Left lobe of liver (tissue), 2 donors: Measurements from ENCODE around the gene COL5A3. TPM values are rescaled to one million over a fixed set of nuclear protein-coding genes. Genes with fewer than 3 reads are reported as not detected.
"Not testable (repeated sequence)": the region's sequence is repeated elsewhere in the genome, so short reads cannot be mapped to it uniquely, and the experiment has no call there.

Experiments used
- ATAC-seq: fragments of 200-7000 bp; cut with Tn5 transposase; one replicate; pipeline ENCODE4 v1.9.1; 2020; ENCODE audit warnings: mild to moderate bottlenecking, moderate library complexity
- DNase-seq: peaks from one replicate; pipeline ENCODE4 v3.0.0-alpha.2; 2020; ENCODE audit warnings: low spot score
- total RNA-seq: library from RNA; stranded (reverse); gene quantifications from one replicate; pipeline ENCODE4 v1.2.1, GENCODE V29; 2021
- donor health status: DM: no; HTN: no; CAD: no; lungs with moderate emphysema.
- donor health status: DM: no; HTN: yes; CAD: no.

Gene COL5A3
- 24.3 TPM for total RNA-seq

DNA sequence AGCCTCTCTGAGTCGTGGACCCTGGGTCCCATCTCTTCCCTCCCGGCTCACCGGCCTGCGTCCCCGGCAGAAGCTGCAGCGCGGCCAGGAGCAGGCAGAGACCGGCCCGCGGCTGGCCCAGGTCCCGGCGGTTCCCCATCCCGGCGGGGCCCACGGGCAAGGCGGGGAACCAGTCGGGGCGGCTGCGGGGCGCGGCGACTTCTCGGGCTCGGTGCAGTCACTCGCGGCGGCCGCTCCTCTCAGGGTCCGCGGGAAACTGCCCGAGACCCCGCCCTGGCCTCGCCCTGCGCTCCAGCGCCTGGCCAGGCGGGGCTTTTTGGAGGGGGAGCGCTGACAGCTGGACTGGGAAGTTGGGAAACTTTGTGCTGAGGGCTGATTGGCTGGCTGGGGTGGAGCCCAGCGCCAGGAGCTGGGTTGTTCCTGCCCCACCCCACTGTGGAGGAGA, at the start of gene COL5A3:
Gene COL5A3 (minus strand): TSS at position 258 of the 445 bp plus-strand sequence. CDS start 119 bp downstream, at position 139.
- ATAC-seq (peak; percentile 82), DNase-seq (peak; percentile 59)

DNA sequence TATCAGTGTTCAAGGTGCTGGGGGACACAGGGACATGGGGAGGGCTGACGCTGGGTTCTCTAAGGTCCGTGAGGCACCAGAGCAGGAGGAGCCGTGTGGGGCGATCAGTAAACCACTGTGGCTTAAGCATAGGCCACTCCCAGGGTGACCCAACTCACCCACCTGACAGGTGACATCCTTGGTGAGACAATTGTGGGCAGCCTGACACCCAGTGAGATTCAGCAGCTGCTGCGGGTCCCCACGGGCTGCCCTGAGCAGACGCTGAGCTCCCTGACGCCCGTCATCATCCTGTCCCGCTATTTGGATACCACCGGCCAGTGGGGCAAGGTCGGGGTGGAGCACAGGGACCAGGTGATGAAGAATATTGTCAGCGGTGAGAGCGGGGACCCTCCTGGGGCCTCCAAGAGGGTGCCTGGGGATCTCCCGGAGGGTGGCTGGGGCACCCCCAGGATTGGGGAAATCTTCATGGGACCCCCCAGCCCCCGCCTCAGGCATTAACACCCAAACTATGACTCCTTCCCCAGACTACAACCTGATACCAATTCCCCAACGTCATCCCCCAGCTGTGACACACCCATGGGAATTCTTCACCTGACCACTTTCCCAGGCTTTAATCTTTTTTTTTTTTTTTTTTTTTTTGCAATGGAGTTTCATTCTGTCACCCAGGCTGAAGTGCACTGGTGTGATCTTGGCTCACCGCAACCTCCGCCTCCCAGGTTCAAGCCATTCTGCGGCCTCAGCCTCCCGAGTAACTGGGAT, 42.5 kb upstream of the COL5A3 start:
- peak; percentile 30 for ATAC-seq
- no peak for DNase-seq

GRCh38 chr19:10049626-10050025, 39.3 kb upstream of the COL5A3 start:
- ATAC-seq (no peak), DNase-seq (no peak)

DNA sequence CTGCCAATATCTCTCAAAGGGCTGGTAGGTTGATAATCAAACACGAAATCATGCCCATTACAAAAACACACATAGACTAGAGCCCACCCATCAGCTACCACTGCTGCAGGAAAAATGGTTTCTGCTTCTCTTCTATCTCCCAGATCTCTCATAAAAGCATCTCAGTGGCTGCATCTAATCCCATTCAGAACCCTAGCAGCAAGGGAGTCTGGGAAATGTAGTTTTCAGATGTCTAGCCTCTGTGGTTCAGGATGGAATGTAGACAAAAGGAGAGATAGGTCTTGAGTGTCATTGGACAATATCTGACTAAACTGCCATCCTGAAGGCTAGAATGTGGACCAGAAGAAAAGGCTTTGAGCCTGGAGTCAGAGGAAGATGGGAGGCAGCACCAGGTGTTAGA, 35.1 kb upstream of the COL5A3 start:
- DNase-seq, result no peak
- ATAC-seq, result no peak

DNA sequence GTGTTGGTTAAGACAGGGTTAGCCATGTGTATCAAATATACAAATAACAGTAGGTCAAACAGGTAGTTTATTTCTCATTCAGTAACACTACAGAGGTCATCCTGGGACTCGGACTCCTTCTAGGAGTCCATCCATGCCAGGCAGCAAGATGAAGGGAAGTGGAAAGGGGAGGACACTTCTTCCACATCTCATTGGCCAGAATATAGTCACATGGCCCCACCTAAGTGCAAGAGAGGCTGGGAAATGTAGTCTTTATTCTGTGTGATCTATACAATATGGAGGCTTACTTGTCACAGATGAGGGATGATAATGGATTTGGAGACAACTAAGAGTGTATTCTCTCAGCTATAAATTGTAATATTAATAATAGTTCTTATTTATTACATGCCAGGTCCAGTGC, 34.1 kb upstream of the COL5A3 start:
- peak; percentile 10 for ATAC-seq
- no peak for DNase-seq

- no peak for ATAC-seq
- DNase-seq, result no peak
Observed at GRCh38 chr19:10043286-10043927, 33.1 kb upstream of the COL5A3 start.

GRCh38 chr19:10037809-10038208, 27.5 kb upstream of the COL5A3 start:
- peak; percentile 54 for DNase-seq
- ATAC-seq, result no peak

DNA sequence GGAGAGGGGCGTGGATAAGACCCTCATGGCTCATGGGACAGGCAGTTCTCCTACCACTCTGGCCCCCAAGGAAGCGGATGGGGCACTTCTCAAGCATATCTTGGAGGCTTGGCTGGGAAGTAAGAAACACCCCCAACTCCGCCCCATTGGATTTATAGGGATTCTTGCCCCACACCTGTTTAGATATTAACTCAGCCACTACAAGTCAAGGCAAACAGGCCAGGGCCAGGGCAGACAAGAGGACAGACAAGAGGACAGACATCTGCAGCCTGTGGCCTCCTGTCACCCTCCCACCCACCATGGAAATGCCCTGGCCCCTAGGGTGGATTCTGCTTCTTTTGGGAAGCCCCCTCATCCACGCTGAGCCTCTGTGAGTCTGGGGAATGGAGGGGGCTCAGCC, 27.1 kb upstream of the COL5A3 start:
- ATAC-seq (peak; percentile 72), DNase-seq (peak; percentile 85)

GRCh38 chr19:10036601-10037071, 26.3 kb upstream of the COL5A3 start:
- ATAC-seq (peak; percentile 76), DNase-seq (peak; percentile 96)

DNA sequence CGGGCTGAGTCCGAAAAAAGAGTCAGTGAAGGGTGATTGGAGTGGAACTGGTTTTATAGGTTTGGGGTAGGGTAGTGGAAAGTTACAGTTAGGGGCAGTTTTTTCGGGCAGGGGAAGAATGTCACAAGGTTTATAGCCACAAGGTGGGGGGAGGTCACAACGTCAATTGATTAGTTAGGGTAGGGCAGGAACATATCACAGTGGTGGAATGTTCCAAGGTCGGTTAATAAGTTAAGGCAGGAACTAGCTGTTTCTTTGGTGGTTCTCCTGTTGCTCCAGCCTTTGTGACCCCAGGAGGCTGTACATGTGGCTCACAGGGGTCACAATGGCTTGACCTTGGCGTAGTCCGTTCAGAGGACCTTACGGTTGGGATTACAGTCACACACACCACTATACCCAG, 23.3 kb upstream of the COL5A3 start:
- ATAC-seq, result peak; percentile 37
- DNase-seq, result peak; percentile 66

GRCh38 chr19:10027158-10027997, 17.1 kb upstream of the COL5A3 start:
- ATAC-seq, result peak; percentile 98

DNA sequence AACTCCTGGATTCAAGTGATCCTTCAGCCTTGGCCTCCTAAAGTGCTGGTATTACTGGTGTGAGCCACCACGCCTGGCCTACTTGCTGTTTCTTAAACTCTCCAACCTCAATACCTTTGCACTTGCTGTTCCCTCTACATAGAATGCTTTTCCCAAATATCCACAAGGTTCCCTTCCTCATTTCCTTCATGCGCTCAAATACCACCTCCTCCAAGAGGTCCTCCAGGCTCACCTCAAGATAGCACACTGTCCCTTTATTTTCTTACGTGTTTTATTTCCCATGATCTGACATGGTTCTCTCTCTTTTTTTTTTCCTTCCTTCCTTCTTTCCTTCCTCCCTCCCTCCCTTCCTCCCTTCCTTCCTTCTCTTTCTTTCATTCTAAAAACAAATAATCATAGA, 16.4 kb upstream of the COL5A3 start:
- no peak for ATAC-seq
- DNase-seq, result no peak

More at GRCh38 chr19:10027158-10027997, 17.1 kb upstream of the COL5A3 start:
- DNase-seq, result peak; percentile 97

GRCh38 chr19:10023096-10023495, 12.8 kb upstream of the COL5A3 start:
- ATAC-seq, result peak; percentile 3
- DNase-seq, result not testable (repeated sequence)

- DNase-seq, result no peak
- ATAC-seq, result no peak
Observed at GRCh38 chr19:10021863-10022262, 11.6 kb upstream of the COL5A3 start.

- no peak for ATAC-seq
- DNase-seq, result no peak
Observed at GRCh38 chr19:10021446-10021845, 11.1 kb upstream of the COL5A3 start.

- ATAC-seq, result no peak
- DNase-seq, result no peak
Observed at GRCh38 chr19:10020851-10021250, 10.5 kb upstream of the COL5A3 start.

DNA sequence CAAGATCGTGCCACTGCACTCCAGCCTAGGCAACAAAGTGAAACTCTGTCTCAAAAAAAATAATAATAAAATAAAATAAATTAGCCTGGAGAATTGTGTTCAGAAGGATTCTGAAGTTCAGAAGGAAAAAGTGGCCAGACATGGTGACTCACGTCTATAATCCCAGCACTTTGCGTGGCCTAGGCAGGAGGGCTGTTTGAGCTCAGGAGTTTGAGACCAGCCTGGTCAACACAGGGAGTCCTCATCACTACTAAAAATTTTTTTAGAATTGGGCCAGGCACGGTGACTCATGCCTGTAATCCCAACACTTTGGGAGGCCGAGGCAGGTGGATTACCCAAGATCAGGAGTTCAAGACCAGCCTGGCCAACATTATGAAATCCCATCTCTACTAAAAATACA, 8.9 kb upstream of the COL5A3 start:
- ATAC-seq (no peak), DNase-seq (no peak)

- ATAC-seq, result no peak
Observed at GRCh38 chr19:10018786-10019185, 8.5 kb upstream of the COL5A3 start.

GRCh38 chr19:10018263-10018662, 8.0 kb upstream of the COL5A3 start:
- no peak for DNase-seq
- ATAC-seq, result no peak

More at GRCh38 chr19:10018786-10019185, 8.5 kb upstream of the COL5A3 start:
- no peak for DNase-seq

DNA sequence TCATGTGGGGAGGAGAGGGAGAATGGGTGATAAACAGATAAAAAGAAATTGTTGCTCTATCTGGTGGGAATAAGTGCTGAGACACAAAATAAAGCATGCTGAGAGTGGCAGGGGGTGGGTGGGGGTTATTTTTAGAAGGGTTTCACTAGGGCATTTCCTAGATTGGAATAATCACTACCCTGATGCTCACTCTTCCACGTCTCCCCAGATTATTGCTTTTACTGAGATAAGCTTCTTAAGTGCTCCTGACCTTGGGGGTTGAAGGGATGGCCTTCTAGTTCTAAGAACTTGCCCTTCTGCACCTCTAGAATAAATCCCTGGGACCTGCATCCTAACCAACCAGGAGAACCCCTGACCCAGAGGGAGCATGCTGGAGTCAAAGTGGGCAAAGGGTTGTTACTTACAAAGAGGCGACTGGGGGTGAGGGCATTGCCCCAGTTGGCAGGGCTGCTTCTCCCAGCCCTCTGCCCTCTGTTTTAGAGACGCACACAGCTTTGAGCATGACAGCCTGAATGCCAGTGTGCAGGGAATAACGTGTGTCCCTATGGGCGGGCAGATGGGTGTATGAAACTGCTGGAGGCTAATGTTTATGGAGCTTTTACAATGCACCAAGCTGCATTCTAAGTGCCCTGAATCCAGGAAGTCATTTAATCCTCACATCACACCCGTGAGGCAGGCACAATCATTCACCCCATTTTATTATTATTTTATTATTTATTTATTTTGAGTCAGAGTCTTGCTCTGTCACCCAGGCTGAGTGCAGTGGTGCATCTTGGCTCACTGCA, 3.7 kb upstream of the COL5A3 start:
- no peak for ATAC-seq
- no peak for DNase-seq
